GM12875 (cell line): ENCODE measurements around the gene DAB2IP.

Experiments used
- H3K4me3 ChIP-seq: one replicate; pipeline ENCODE4 v1.5.1; 2011; ENCODE audit warnings: low read depth, low read length, control low read depth
- TF ChIP-seq, protein P1 (sequence below): IDR thresholded peaks from 2 replicates; pipeline ENCODE4 v1.5.1; 2011; ENCODE audit warnings: low read depth, mild to moderate bottlenecking, control low read depth, inconsistent platforms, low read length, moderate library complexity, borderline replicate concordance; ENCODE audit not compliant: insufficient read depth

The DAB2IP gene

DNA sequence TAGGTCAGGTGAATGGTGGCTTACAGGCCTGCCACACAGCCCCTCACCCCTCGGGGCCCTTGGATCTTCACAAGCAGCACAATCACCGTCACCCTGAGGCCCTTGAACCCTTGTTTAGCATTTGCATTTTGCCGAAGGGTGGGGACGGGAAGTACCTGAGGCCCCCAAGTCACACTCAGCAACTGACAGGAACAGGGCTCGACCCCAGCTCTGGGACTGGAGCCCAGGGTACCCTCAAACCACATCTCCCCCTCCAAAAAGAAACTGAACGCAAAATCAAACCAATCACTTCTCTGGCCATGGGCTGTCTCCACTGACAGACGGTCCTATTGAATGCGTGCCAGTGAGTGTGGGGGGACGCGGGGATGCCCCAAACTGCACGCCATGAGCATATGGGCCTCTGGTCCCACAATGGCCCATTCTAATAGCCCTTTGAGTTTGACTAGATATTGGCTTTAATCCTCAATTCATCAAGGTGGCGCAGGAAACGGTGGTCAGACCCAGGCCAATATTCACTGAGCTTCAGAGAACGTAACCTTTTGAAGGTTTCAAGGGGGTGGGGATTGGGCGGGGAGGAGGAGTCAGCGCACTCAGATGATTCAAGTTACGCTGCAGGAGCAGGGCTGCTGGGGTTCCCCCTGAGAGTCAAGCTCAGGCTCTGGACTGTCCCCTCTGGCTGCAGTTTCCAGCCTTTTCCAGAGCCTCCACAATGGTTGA is 176.0 kb downstream of the DAB2IP start:
- TF ChIP-seq, protein P1, sequence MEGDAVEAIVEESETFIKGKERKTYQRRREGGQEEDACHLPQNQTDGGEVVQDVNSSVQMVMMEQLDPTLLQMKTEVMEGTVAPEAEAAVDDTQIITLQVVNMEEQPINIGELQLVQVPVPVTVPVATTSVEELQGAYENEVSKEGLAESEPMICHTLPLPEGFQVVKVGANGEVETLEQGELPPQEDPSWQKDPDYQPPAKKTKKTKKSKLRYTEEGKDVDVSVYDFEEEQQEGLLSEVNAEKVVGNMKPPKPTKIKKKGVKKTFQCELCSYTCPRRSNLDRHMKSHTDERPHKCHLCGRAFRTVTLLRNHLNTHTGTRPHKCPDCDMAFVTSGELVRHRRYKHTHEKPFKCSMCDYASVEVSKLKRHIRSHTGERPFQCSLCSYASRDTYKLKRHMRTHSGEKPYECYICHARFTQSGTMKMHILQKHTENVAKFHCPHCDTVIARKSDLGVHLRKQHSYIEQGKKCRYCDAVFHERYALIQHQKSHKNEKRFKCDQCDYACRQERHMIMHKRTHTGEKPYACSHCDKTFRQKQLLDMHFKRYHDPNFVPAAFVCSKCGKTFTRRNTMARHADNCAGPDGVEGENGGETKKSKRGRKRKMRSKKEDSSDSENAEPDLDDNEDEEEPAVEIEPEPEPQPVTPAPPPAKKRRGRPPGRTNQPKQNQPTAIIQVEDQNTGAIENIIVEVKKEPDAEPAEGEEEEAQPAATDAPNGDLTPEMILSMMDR = no peak
- no peak overlapping the region for H3K4me3 ChIP-seq

GRCh38 chr9:121830441-121831140 is 179.2 kb downstream of the DAB2IP start:
- TF ChIP-seq, protein P1 = no peak
- H3K4me3 ChIP-seq = no peak overlapping the region

GRCh38 chr9:121831869-121832268 is 180.4 kb downstream of the DAB2IP start:
- H3K4me3 ChIP-seq = no peak overlapping the region
- TF ChIP-seq, protein P1 = no peak

- TF ChIP-seq, protein P1 = no peak
- no peak overlapping the region for H3K4me3 ChIP-seq
These were observed 181.6 kb downstream of the DAB2IP start for GRCh38 chr9:121833061-121833460.
